Esophagus muscularis mucosa (tissue), 4 donors: ENCODE results near the gene SEMA7A.

Source experiments
- EP300 ChIP-seq: sonication (generic); formaldehyde crosslinking; IDR thresholded peaks from one replicate; pipeline ENCODE4 v1.6.1; 2017; ENCODE audit warnings: antibody characterized with exemption
- POLR2A ChIP-seq: fragments of 450-650 bp; IDR thresholded peaks from one replicate; pipeline ENCODE4 v1.6.1; 2017; ENCODE audit warnings: antibody characterized with exemption, moderate library complexity, mild to moderate bottlenecking, low read depth
- POLR2AphosphoS5 ChIP-seq, 2 donors: sonication (generic); formaldehyde crosslinking; IDR thresholded peaks; one replicate each; pipeline ENCODE4 v1.6.1; 2017; ENCODE audit warnings: antibody characterized with exemption in 2 of 2
- TF ChIP-seq, protein P1 (sequence below), 3 experiments: fragments of 200-600 bp in 2 of 3; fragments of 450-650 bp in 1 of 3; sonication (generic) in 2 of 3; IDR thresholded peaks; one replicate each; pipeline ENCODE4 v1.5.1; 2017 to 2019; ENCODE audit warnings: antibody characterized with exemption in 3 of 3, mild to moderate bottlenecking in 2 of 3, moderate library complexity in 1 of 3

DNA sequence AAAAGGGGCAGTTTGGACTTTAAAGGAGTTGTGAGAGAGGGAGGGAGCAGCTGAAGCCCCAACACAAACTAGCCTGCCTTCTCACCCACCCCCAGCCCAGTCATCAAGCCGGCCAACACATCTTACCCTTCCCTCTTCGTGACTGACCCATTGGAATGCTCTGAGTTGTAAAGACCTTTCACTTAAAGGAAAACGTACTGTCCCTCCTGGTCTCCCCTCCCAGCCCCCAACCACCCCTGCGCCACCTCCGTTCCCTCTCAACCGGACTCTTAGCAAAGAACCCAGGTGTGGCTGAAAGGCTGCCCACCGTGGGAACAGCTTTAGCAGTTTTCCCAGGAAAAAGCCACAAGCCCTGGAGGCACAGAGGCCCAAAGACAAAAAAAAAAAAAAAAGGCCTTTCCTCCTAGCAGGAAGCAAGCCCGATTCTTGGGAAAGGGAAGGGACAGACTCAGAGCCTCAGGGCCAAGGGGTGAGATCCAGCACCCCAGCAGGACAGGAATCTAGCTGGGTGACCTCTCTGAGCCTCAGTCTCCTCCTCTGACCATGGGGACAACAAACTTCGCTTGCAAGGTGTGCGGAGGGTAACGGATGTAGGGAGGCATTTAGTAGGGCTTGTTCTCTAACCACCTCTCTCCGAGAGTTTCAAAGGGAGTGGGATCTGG is 68.7 kb downstream of the SEMA7A start:
- TF ChIP-seq, protein P1, sequence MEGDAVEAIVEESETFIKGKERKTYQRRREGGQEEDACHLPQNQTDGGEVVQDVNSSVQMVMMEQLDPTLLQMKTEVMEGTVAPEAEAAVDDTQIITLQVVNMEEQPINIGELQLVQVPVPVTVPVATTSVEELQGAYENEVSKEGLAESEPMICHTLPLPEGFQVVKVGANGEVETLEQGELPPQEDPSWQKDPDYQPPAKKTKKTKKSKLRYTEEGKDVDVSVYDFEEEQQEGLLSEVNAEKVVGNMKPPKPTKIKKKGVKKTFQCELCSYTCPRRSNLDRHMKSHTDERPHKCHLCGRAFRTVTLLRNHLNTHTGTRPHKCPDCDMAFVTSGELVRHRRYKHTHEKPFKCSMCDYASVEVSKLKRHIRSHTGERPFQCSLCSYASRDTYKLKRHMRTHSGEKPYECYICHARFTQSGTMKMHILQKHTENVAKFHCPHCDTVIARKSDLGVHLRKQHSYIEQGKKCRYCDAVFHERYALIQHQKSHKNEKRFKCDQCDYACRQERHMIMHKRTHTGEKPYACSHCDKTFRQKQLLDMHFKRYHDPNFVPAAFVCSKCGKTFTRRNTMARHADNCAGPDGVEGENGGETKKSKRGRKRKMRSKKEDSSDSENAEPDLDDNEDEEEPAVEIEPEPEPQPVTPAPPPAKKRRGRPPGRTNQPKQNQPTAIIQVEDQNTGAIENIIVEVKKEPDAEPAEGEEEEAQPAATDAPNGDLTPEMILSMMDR (IDR thresholded peaks at IDR 0.05) = no peak
- TF ChIP-seq POLR2A = no peak
- TF ChIP-seq EP300 = no peak
- TF ChIP-seq POLR2AphosphoS5 (IDR thresholded peaks at IDR 0.05) = no peak
